Measurements from ENCODE around the gene PPCDC. TPM values are rescaled to one million over a fixed set of nuclear protein-coding genes. Genes with fewer than 3 reads are reported as not detected.

PPCDC gene
- total and polyA plus RNA-seq, 10 of the 15 experiments (the other 5 are each of a cell fraction or from before 2014, with no cell fraction given) = 32.5 to 135 (median 55.0) TPM

DNA sequence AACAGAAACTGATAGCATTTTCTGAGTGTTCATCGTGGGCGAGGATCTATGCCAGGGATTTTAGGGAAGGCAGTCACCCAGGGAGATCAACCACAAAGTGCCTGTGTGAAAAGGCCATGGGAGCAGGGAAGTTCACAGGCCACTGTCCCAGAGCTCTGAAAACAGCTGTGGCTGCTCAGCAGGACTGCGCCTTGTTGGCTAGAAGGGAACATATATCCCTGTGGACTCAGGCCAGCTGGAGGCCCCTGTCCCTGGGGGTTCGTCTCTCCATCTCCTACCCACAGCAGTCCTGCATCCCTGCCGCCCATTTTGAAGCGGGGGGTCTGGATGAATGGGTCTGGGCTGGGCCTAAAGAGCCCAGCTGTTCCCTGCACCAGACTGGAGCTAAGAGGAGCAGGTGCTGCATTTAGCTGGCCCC lies 27.8 kb downstream of the PPCDC start:
- Histone ChIP-seq H3K4me3 (no peak overlapping the region), H3K79me2 (ENCODE audit: control insufficient read depth, insufficient read depth, low read length) (peaks cover 21% of the 10 kb centered on the region), H3K9me3 (replicated peaks; ENCODE audit: control insufficient read depth, insufficient read depth, low read length) (no peaks in the 10 kb centered on the region), H3K4me2 (ENCODE audit: control insufficient read depth, insufficient read depth) (no peak overlapping the region), H4K20me1 (ENCODE audit: control insufficient read depth, insufficient read depth) (no peaks in the 10 kb centered on the region), H3K36me3 (ENCODE audit: control insufficient read depth in 2 of 2, insufficient read depth in 2 of 2, low read length in 1 of 2) (peaks cover 12 to 15% of the 10 kb centered on the region in 2 experiments), H3K27me3 (replicated peaks in 1 of 2; ENCODE audit: control insufficient read depth in 2 of 2, insufficient read depth in 2 of 2, low read length in 1 of 2) (no peaks in the 10 kb centered on the region), H2AFZ (ENCODE audit: control insufficient read depth, low read depth, low read length) (no peak overlapping the region), H3K9ac (ENCODE audit: control insufficient read depth, insufficient read depth, low read length) (no peak overlapping the region), H3K4me1 (ENCODE audit: control insufficient read depth, insufficient read depth, low read length) (peaks cover 35% of the 10 kb centered on the region), H3K27ac (ENCODE audit: control insufficient read depth, insufficient read depth) (peak overlapping the region; percentile 15; the same call in 1 of the 2 replicates)
- ATAC-seq (no peak), DNase-seq (ENCODE audit: low read depth, low spot score) (no peak), FAIRE-seq (no peak)
- 89% methylated on average over 6 of the region's 6 CpGs for WGBS (ENCODE audit: insufficient coverage, insufficient replicate concordance, low lambda C conversion rate, missing lambda C conversion rate)
- RAD21 ChIA-PET (ENCODE audit: unreplicated experiment) = interaction anchor here (0.7 kb wide), 1 partner anchor 10 kb away, joined by 3 read pairs; no protein-coding TSS in a partner anchor
- in situ Hi-C loops (cut with MboI) (no loop called here), intact Hi-C loops (cut with micrococcal nuclease; ENCODE audit: unreplicated experiment) (no loop called here)
- SMC1A ChIA-PET (ENCODE audit: uncharacterized antibody, unreplicated experiment) = no interaction called here
- CTCF ChIA-PET = interaction anchor here (0.6 kb wide), 1 partner anchor 146 kb away, joined by 3 read pairs; no protein-coding TSS in a partner anchor
- TF ChIP-seq FOXK2 (IDR thresholded peaks at IDR 0.05) = no peak
- TF ChIP-seq LARP7 (IDR thresholded peaks at IDR 0.05) = no peak
- no peak for TF ChIP-seq EGR1 (IDR thresholded peaks at IDR 0.05; ENCODE audit: borderline replicate concordance in 1 of 2, low read depth in 2 of 2, low read length in 2 of 2)
- TF ChIP-seq YY1 (IDR thresholded peaks at IDR 0.05; ENCODE audit: low read depth, low read length) = no peak
- TF ChIP-seq CREB1 (IDR thresholded peaks at IDR 0.05; ENCODE audit: low read depth) = no peak
- TF ChIP-seq, protein P1, sequence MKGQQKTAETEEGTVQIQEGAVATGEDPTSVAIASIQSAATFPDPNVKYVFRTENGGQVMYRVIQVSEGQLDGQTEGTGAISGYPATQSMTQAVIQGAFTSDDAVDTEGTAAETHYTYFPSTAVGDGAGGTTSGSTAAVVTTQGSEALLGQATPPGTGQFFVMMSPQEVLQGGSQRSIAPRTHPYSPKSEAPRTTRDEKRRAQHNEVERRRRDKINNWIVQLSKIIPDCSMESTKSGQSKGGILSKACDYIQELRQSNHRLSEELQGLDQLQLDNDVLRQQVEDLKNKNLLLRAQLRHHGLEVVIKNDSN (IDR thresholded peaks at IDR 0.05; ENCODE audit: borderline replicate concordance, extremely low read length, insufficient read depth, low read depth, low read length) = no peak
- no peak for TF ChIP-seq BHLHE40 (IDR thresholded peaks at IDR 0.05; ENCODE audit: borderline replicate concordance in 1 of 2, low read depth in 2 of 2, low read length in 1 of 2)
- TF ChIP-seq CBX3 (IDR thresholded peaks at IDR 0.05; ENCODE audit: borderline replicate concordance, low read depth) = no peak
- TF ChIP-seq, protein P2, sequence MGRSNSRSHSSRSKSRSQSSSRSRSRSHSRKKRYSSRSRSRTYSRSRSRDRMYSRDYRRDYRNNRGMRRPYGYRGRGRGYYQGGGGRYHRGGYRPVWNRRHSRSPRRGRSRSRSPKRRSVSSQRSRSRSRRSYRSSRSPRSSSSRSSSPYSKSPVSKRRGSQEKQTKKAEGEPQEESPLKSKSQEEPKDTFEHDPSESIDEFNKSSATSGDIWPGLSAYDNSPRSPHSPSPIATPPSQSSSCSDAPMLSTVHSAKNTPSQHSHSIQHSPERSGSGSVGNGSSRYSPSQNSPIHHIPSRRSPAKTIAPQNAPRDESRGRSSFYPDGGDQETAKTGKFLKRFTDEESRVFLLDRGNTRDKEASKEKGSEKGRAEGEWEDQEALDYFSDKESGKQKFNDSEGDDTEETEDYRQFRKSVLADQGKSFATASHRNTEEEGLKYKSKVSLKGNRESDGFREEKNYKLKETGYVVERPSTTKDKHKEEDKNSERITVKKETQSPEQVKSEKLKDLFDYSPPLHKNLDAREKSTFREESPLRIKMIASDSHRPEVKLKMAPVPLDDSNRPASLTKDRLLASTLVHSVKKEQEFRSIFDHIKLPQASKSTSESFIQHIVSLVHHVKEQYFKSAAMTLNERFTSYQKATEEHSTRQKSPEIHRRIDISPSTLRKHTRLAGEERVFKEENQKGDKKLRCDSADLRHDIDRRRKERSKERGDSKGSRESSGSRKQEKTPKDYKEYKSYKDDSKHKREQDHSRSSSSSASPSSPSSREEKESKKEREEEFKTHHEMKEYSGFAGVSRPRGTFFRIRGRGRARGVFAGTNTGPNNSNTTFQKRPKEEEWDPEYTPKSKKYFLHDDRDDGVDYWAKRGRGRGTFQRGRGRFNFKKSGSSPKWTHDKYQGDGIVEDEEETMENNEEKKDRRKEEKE (IDR thresholded peaks at IDR 0.05) = no peak
- TF ChIP-seq NBN (IDR thresholded peaks at IDR 0.05) = no peak
- TF ChIP-seq MYB (IDR thresholded peaks at IDR 0.05; ENCODE audit: borderline replicate concordance, low read depth, low read length) = no peak
- TF ChIP-seq DPF2 (IDR thresholded peaks at IDR 0.05) = no peak
- POLR2A ChIA-PET = no interaction called here
- BruUV-seq (replicated peaks) = no TSS peak

Data from GM12878 (cell line).